NCI-H526 (cell line): Measurements from ENCODE around the gene KRIT1.

ENCODE experiments used
- DNase-seq, 2 experiments: peaks; one replicate each; lab custom pipeline; 2025; lab: John Stamatoyannopoulos, UW

Gene KRIT1

GRCh38 chr7:92150450-92151017 lies 95.2 kb downstream of the KRIT1 start:
- no peak for DNase-seq

- DNase-seq = no peak
Measured at GRCh38 chr7:92149736-92150239, 95.9 kb downstream of the KRIT1 start.
